ENCODE results near the gene TMEM97.

TMEM97 gene

DNA sequence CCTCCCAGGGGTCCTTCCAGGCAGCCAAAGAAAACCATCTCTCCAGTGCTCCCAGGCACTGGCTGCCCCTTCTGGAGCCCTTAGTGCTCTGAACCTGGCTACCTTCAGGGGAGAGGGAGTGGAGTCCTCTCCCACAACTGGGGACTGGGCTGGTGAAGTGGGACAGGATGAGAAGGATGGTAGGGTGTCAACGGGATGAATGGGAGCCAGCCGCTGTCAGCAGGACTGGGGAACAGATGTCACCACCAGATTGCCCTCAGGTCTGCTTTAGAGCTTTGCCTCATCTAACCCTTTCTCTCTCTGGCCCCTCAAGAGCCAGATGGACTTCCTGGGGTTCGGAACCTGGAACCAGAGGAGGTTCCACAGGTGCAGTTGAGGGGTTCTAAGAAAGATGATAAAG lies 46.5 kb downstream of the TMEM97 start:
- no peak for DNase-seq (ENCODE audit: low read depth in 2 of 2)

DNA sequence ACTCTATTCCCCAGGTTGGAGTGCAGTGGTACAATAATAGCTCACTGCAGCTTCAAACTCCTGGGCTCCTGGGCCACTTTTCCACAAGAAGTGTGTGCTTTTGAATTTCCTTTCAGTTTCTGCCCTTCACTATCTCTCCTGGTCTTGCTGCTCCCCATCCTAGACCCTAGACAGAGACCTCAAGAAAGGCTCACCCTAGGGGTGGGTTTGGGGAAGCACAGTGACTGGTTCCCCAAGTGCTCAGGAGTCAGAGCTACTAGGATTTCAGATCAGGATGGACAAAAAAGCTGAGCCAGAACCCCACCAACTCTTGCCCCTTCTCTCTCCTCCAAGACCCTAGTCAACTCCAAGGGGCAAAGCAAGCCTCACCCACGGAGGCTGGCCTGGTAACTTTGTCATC lies 47.6 kb downstream of the TMEM97 start:
- no peak for DNase-seq (ENCODE audit: low read depth in 2 of 2)

DNA sequence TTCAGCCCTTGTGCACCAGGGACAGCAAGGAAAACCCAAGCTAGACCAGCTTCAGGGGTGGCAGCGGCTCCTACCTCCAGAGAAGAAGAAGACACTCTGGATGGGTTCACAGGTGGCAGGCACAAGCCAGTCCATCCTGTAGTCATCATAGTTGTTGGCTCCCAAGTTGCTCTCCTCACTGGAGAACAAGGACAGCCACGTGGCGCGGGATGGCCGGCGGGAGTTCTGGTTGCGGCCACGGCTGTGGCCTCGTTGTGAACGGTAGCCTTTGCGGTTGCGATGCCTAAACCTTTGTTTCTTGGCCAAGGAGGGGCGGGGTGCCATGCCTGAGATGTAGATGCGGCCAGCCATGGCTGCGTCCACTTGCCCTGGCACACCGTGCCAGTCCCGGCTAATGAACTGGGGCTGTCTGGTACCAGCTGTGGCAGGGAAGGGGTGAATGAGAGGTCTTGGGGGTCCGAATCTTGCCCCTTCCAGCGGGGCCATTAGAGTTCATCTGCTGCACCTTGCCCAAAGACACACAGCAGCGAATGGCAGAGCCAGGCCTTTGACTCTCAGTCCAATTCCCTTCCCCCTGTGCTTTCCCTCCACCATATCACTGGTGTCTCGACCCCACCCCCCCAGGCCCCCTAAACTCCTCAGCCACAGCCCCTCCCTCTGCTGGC lies 48.8 kb downstream of the TMEM97 start:
- no peak for DNase-seq (ENCODE audit: low read depth in 2 of 2)

DNA sequence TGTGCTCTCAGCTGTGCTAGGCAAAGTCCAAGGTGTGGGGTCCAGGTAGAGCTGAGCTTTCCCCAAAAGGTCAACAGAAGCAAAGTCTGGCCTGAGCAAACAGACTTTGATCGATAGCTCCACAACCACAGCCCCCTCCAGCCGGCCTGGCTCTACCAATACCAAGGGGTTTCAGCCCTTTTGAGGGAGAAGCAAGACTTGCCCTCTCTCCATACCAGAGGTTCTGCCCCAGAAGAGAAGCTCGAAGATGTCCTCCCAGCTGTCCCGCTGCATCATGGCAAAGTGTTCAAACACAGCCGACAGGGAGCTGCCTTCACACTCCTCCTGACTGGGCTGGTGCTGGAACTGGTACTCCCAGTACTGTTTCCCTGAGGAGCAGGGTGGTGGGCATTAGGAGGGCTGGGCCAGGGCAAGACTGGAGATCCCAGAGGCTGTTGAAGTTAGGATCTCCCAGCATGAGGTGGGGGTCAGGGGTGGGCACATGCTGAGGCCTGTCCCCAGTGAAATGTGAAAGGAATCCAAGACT lies 49.4 kb downstream of the TMEM97 start:
- DNase-seq (ENCODE audit: low read depth in 2 of 2) = no peak

DNA sequence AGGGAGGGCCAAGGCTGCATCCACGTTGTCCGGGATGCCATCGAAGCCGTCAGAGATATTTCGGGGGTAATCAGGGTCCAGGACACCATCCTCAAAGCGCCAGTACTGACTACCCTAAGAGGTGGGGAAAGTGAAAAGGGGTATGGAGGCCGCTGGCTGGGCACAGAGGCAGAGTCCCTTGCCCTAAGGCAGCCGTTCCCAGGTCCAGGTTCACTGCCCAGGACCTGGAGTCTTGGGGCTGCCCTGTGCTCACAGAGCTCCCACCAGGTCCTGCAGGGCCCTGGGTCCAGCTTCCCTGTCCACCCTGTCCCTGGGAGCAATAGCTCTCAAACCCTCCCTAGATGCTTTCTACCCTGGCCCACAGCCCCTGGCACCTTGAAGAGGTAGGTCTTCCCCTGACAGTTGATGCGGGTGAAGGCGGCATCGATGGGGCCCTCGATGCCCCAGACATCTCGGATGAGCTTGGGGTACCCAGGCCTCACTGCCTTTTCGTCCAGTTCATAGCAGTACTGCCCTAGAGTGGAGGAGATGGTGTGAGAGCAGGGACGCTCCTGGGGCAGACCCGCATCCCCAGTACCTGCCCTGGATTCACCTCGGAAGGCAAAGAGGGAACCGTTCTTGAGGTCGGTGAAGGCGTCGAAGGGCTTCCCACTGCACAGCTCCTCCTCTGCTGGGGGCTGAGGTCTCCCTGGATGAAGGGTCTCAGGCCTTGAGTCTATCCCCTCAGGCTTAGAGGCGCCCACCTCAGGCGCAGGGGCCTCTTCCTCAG lies 50.1 kb downstream of the TMEM97 start:
- no peak for DNase-seq (ENCODE audit: low read depth in 2 of 2)

DNA sequence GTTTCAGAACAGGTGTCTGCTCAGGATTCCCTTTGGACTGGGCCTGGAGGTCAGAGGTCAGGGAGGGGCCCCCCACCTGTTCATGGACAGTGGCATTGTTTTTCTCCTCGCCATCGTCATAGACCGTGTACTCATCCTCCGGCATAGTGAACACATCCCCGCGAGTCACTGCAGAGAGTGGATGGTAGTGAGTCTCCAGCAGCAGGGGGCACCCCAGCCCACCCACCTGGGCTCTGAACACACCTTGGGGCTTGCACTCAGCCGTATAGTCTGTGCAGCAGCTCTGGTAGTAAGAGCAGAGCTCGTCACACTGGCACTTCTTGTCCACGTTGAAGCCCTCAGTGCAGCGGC lies 50.7 kb downstream of the TMEM97 start:
- no peak for DNase-seq (ENCODE audit: low read depth in 2 of 2)

DNA sequence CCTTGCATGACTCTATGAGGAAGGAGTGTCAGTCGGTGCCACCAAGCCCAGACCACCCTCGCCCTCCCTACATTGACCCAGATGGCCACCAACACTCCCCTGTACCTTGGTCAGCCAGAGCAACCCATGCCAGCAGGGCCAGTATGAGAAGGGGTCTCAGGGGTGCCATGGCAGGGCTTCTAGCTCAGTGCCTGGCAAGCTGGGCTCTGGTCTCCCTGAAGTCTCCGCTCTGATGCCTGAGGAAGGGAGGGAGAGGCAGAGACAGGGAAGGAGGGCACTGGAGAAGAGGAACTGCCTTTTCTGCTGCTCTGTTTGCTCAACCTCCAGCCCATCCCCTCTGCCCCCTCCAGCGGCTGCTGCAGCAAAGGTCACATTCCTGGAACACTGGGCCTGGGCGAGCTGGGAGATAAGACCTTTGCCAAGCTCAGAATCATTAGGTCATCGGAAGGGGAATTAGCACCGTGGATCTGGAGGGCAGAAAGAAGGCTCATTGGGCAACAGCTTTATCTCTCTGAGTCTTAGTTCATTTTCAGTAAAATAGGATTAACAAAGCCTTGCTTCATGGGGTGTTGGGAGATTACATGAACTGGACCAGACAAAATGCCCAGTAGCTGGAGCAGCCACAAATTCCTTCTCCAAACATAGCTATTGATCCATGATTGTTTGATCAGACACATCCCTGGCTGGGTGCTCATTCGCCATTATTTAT lies 51.2 kb downstream of the TMEM97 start, which contains the start of gene VTN:
Gene VTN, minus strand, starts transcription at position 273 of the 709 bp plus-strand sequence. Its CDS starts 104 bp downstream, at position 169.
- DNase-seq (ENCODE audit: low read depth in 2 of 2) = no peak

DNA sequence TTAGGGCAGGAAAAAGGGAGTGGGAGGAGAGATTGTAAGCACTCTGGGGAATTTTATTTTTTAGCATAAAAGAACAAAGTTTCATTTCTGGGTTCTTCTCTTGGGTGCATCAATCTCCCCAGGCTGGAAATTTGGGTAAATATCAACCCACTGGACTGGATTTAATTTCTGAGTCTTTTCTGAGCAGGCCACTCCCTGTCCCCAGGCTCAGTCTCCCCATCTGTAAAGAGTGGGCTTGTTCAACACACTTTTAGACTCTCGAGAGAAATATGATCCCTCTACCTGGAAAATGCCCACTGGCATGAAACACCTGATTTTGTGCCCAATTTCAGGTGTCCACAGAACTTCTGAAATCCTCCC lies 51.7 kb downstream of the TMEM97 start:
- no peak for DNase-seq (ENCODE audit: low read depth in 2 of 2)

DNA sequence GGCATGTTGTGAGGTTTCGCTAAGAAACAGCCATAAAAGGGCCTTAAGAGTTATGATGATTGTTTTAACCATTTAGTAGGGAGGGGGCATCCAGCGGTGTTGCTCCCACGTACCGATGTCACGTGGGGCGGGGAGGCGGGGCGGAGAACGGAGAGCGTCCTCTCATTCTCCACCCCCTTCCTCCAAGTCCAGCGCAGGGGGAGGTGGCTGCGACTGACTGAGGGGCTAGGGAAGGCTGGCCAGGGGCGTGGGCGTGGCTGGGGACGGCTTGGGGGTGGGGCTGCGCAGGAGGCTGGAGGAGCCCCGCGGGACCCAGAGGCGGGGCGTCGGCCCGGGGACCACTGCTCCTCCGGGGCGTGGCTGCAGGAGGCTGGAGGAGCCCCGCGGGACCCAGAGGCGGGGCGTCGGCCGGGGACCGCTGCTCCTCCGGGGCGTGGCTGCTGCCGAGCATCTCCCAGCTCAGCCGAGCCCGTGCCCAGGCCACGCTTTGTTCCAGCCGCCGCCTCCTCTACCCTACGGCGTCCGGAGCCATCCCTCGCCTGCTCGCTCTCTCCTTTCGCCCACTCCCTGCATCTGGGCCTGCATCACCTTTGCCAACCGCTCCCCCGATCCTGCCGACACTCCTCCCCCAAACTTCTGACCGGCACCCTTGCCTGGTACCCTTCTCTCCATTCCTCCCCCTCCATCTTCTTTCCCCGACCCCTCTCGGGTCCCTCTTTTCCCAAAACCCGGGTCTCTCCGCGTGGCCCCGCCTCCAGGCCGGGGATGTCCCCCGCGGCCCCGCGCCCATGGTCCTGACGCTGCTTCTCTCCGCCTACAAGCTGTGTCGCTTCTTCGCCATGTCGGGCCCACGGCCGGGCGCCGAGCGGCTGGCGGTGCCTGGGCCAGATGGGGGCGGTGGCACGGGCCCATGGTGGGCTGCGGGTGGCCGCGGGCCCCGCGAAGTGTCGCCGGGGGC lies 52.5 kb downstream of the TMEM97 start, which contains the start of gene SARM1:
Gene SARM1, plus strand, starts transcription at position 450 of the 958 bp plus-strand sequence. Its CDS starts 339 bp downstream, at position 789.
- DNase-seq (ENCODE audit: low read depth in 2 of 2) = peak; percentile 51 to 64

DNA sequence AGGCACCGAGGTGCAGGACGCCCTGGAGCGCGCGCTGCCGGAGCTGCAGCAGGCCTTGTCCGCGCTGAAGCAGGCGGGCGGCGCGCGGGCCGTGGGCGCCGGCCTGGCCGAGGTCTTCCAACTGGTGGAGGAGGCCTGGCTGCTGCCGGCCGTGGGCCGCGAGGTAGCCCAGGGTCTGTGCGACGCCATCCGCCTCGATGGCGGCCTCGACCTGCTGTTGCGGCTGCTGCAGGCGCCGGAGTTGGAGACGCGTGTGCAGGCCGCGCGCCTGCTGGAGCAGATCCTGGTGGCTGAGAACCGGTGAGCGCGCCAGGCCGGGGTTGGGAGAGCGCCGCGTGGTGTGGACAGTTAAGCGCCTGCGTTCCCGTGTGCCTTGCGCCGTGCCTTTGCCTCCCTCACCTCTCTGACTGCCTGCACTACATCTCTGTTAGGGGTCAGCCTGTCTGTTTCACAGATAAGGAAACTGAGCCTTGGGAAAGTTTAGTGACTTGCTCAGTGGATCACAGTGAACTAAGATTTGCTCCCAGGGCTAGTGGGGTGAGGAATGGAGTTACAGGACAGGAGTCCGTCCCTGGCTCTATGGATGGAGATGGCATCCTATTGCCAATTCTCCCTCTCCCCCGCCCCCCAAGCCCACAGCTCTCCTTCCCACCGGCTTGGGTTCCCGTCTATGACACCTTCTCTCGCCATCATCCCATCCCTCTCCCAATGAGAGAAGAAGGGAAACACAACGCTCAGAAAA lies 53.4 kb downstream of the TMEM97 start:
- no peak for DNase-seq (ENCODE audit: low read depth in 2 of 2)

DNA sequence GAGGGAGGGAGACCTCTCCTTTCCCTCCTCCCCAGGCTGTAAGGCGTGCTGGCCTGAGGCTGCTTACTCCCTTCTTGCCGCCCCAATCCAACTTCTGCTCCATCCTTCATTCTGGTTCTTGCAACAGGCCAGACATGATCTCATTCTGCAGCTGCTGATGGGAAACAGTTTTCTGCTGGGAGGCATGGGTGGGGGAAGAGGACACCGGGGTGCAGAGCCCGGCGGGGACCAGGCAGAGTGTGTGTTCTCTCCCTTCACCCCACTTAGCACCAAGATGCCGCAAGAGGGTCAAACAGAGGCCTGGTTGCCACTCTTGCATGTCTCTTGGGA lies 53.9 kb downstream of the TMEM97 start:
- DNase-seq (ENCODE audit: low read depth in 2 of 2) = no peak

All from stimulated activated CD8-positive, alpha-beta memory T cell treated with anti-CD3 and anti-CD28 coated beads, Interleukin-2, amount 100 ng/mL, for 1 hour (primary cell).